Measurements from ENCODE around the gene SH3RF1.

SH3RF1 gene

GRCh38 chr4:169243825-169244609 lies 26.7 kb downstream of the SH3RF1 start:
- H3K27ac ChIP-seq (ENCODE audit: low read depth, low read length): no peak overlapping the region
- H3K4me3 ChIP-seq (ENCODE audit: low read depth in 1 of 5, low read length in 5 of 5): no peak overlapping the region
- no peaks in the 10 kb centered on the region for H3K9me3 ChIP-seq (ENCODE audit: control insufficient read depth in 5 of 5, low read length in 5 of 5)
- no peaks in the 10 kb centered on the region for H3K36me3 ChIP-seq (ENCODE audit: control insufficient read depth in 5 of 5, insufficient read depth in 5 of 5, low read length in 5 of 5)
- H3K9ac ChIP-seq (ENCODE audit: low read length in 5 of 5): no peak overlapping the region
- peaks cover 0 to 18% (median 16%) of the 10 kb centered on the region in 5 donors for H3K4me1 ChIP-seq (ENCODE audit: control insufficient read depth in 5 of 5, insufficient read depth in 5 of 5, low read length in 5 of 5)
- no peaks in the 10 kb centered on the region for H3K27me3 ChIP-seq (ENCODE audit: control insufficient read depth in 5 of 5, insufficient read depth in 4 of 5, low read length in 5 of 5)

- no peak overlapping the region for H3K27ac ChIP-seq (ENCODE audit: low read depth, low read length)
- H3K27me3 ChIP-seq (ENCODE audit: control insufficient read depth in 5 of 5, insufficient read depth in 4 of 5, low read length in 5 of 5): no peaks in the 10 kb centered on the region
- no peaks in the 10 kb centered on the region for H3K36me3 ChIP-seq (ENCODE audit: control insufficient read depth in 5 of 5, insufficient read depth in 5 of 5, low read length in 5 of 5)
- peaks cover 3 to 27% (median 23%) of the 10 kb centered on the region in 5 donors for H3K4me1 ChIP-seq (ENCODE audit: control insufficient read depth in 5 of 5, insufficient read depth in 5 of 5, low read length in 5 of 5)
- no peak overlapping the region for H3K4me3 ChIP-seq (ENCODE audit: low read depth in 1 of 5, low read length in 5 of 5)
- H3K9ac ChIP-seq (ENCODE audit: low read length in 5 of 5): no peak overlapping the region
- H3K9me3 ChIP-seq (ENCODE audit: control insufficient read depth in 5 of 5, low read length in 5 of 5): no peaks in the 10 kb centered on the region
Measured at GRCh38 chr4:169241464-169241863, 29.3 kb downstream of the SH3RF1 start.

- no peak overlapping the region for H3K27ac ChIP-seq (ENCODE audit: low read depth, low read length)
- H3K4me3 ChIP-seq (ENCODE audit: low read depth in 1 of 5, low read length in 5 of 5): no peak overlapping the region
- no peak overlapping the region for H3K9ac ChIP-seq (ENCODE audit: low read length in 5 of 5)
- H3K27me3 ChIP-seq (ENCODE audit: control insufficient read depth in 5 of 5, insufficient read depth in 4 of 5, low read length in 5 of 5): no peaks in the 10 kb centered on the region
- no peaks in the 10 kb centered on the region for H3K36me3 ChIP-seq (ENCODE audit: control insufficient read depth in 5 of 5, insufficient read depth in 5 of 5, low read length in 5 of 5)
- H3K4me1 ChIP-seq (ENCODE audit: control insufficient read depth in 5 of 5, insufficient read depth in 5 of 5, low read length in 5 of 5): peaks cover 3 to 27% (median 23%) of the 10 kb centered on the region in 5 donors
- no peaks in the 10 kb centered on the region for H3K9me3 ChIP-seq (ENCODE audit: control insufficient read depth in 5 of 5, low read length in 5 of 5)
Measured at GRCh38 chr4:169239221-169239905, 31.4 kb downstream of the SH3RF1 start.

- H3K4me1 ChIP-seq (ENCODE audit: control insufficient read depth in 5 of 5, insufficient read depth in 5 of 5, low read length in 5 of 5): peaks cover 3 to 18% (median 16%) of the 10 kb centered on the region in 5 donors
- no peak overlapping the region for H3K9ac ChIP-seq (ENCODE audit: low read length in 5 of 5)
- no peak overlapping the region for H3K4me3 ChIP-seq (ENCODE audit: low read depth in 1 of 5, low read length in 5 of 5)
- H3K9me3 ChIP-seq (ENCODE audit: control insufficient read depth in 5 of 5, low read length in 5 of 5): no peaks in the 10 kb centered on the region
- no peaks in the 10 kb centered on the region for H3K27me3 ChIP-seq (ENCODE audit: control insufficient read depth in 5 of 5, insufficient read depth in 4 of 5, low read length in 5 of 5)
- H3K27ac ChIP-seq (ENCODE audit: low read depth, low read length): no peak overlapping the region
- H3K36me3 ChIP-seq (ENCODE audit: control insufficient read depth in 5 of 5, insufficient read depth in 5 of 5, low read length in 5 of 5): no peaks in the 10 kb centered on the region
Measured at GRCh38 chr4:169238445-169238844, 32.3 kb downstream of the SH3RF1 start.

- Histone ChIP-seq H3K27me3 (ENCODE audit: control insufficient read depth in 5 of 5, insufficient read depth in 4 of 5, low read length in 5 of 5) (no peaks in the 10 kb centered on the region), H3K4me1 (ENCODE audit: control insufficient read depth in 5 of 5, insufficient read depth in 5 of 5, low read length in 5 of 5) (peaks cover 3 to 17% (median 14%) of the 10 kb centered on the region in 5 donors), H3K4me3 (ENCODE audit: low read depth in 1 of 5, low read length in 5 of 5) (no peak overlapping the region), H3K36me3 (ENCODE audit: control insufficient read depth in 5 of 5, insufficient read depth in 5 of 5, low read length in 5 of 5) (no peaks in the 10 kb centered on the region), H3K9me3 (ENCODE audit: control insufficient read depth in 5 of 5, low read length in 5 of 5) (no peaks in the 10 kb centered on the region), H3K27ac (ENCODE audit: low read depth, low read length) (no peak overlapping the region), H3K9ac (ENCODE audit: low read length in 5 of 5) (no peak overlapping the region)
Measured at GRCh38 chr4:169236873-169237626, 33.7 kb downstream of the SH3RF1 start.

- Histone ChIP-seq H3K27me3 (ENCODE audit: control insufficient read depth in 5 of 5, insufficient read depth in 4 of 5, low read length in 5 of 5) (no peaks in the 10 kb centered on the region), H3K9ac (ENCODE audit: low read length in 5 of 5) (no peak overlapping the region), H3K27ac (ENCODE audit: low read depth, low read length) (no peak overlapping the region), H3K36me3 (ENCODE audit: control insufficient read depth in 5 of 5, insufficient read depth in 5 of 5, low read length in 5 of 5) (no peaks in the 10 kb centered on the region), H3K4me1 (ENCODE audit: control insufficient read depth in 5 of 5, insufficient read depth in 5 of 5, low read length in 5 of 5) (peaks cover 3 to 16% (median 11%) of the 10 kb centered on the region in 5 donors), H3K9me3 (ENCODE audit: control insufficient read depth in 5 of 5, low read length in 5 of 5) (no peaks in the 10 kb centered on the region), H3K4me3 (ENCODE audit: low read depth in 1 of 5, low read length in 5 of 5) (no peak overlapping the region)
Measured at GRCh38 chr4:169236078-169236477, 34.7 kb downstream of the SH3RF1 start.

GRCh38 chr4:169234137-169234855 lies 36.5 kb downstream of the SH3RF1 start:
- Histone ChIP-seq H3K9me3 (ENCODE audit: control insufficient read depth in 5 of 5, low read length in 5 of 5) (no peaks in the 10 kb centered on the region), H3K27me3 (ENCODE audit: control insufficient read depth in 5 of 5, insufficient read depth in 4 of 5, low read length in 5 of 5) (no peaks in the 10 kb centered on the region), H3K36me3 (ENCODE audit: control insufficient read depth in 5 of 5, insufficient read depth in 5 of 5, low read length in 5 of 5) (no peaks in the 10 kb centered on the region), H3K27ac (ENCODE audit: low read depth, low read length) (no peak overlapping the region), H3K4me1 (ENCODE audit: control insufficient read depth in 5 of 5, insufficient read depth in 5 of 5, low read length in 5 of 5) (peaks cover 3 to 19% (median 11%) of the 10 kb centered on the region in 5 donors), H3K4me3 (ENCODE audit: low read depth in 1 of 5, low read length in 5 of 5) (no peak overlapping the region), H3K9ac (ENCODE audit: low read length in 5 of 5) (no peak overlapping the region)

- H3K4me3 ChIP-seq (ENCODE audit: low read depth in 1 of 5, low read length in 5 of 5): no peak overlapping the region
- H3K27me3 ChIP-seq (ENCODE audit: control insufficient read depth in 5 of 5, insufficient read depth in 4 of 5, low read length in 5 of 5): no peaks in the 10 kb centered on the region
- H3K9ac ChIP-seq (ENCODE audit: low read length in 5 of 5): no peak overlapping the region
- H3K27ac ChIP-seq (ENCODE audit: low read depth, low read length): no peak overlapping the region
- no peaks in the 10 kb centered on the region for H3K36me3 ChIP-seq (ENCODE audit: control insufficient read depth in 5 of 5, insufficient read depth in 5 of 5, low read length in 5 of 5)
- peaks cover 3 to 19% (median 11%) of the 10 kb centered on the region in 5 donors for H3K4me1 ChIP-seq (ENCODE audit: control insufficient read depth in 5 of 5, insufficient read depth in 5 of 5, low read length in 5 of 5)
- no peaks in the 10 kb centered on the region for H3K9me3 ChIP-seq (ENCODE audit: control insufficient read depth in 5 of 5, low read length in 5 of 5)
Measured at GRCh38 chr4:169233691-169234090, 37.1 kb downstream of the SH3RF1 start.

- peaks cover 0 to 11% (median 3%) of the 10 kb centered on the region in 5 donors for H3K4me1 ChIP-seq (ENCODE audit: control insufficient read depth in 5 of 5, insufficient read depth in 5 of 5, low read length in 5 of 5)
- no peaks in the 10 kb centered on the region for H3K27me3 ChIP-seq (ENCODE audit: control insufficient read depth in 5 of 5, insufficient read depth in 4 of 5, low read length in 5 of 5)
- no peak overlapping the region for H3K27ac ChIP-seq (ENCODE audit: low read depth, low read length)
- no peaks in the 10 kb centered on the region for H3K36me3 ChIP-seq (ENCODE audit: control insufficient read depth in 5 of 5, insufficient read depth in 5 of 5, low read length in 5 of 5)
- no peaks in the 10 kb centered on the region for H3K9me3 ChIP-seq (ENCODE audit: control insufficient read depth in 5 of 5, low read length in 5 of 5)
- H3K4me3 ChIP-seq (ENCODE audit: low read depth in 1 of 5, low read length in 5 of 5): no peak overlapping the region
- no peak overlapping the region for H3K9ac ChIP-seq (ENCODE audit: low read length in 5 of 5)
Measured at GRCh38 chr4:169231647-169232262, 39.0 kb downstream of the SH3RF1 start.
